Choroid plexus epithelial cell (primary cell): ENCODE data around the gene FCMR.

Experiments
- DNase-seq: peaks from one replicate; pipeline ENCODE4 v3.0.0-alpha.2; 2010; ENCODE audit warnings: low read depth
- H3K4me3 ChIP-seq: 2 replicates; pipeline ENCODE4 v1.5.1; 2011; ENCODE audit warnings: low read depth, mild to moderate bottlenecking, control low read depth, low read length, moderate library complexity
- CTCF ChIP-seq: conservative IDR thresholded peaks from 2 replicates; pipeline ENCODE4 v1.5.1; 2011; ENCODE audit warnings: low read depth, mild to moderate bottlenecking, control low read depth, inconsistent platforms, low read length, moderate library complexity

The FCMR gene

DNA sequence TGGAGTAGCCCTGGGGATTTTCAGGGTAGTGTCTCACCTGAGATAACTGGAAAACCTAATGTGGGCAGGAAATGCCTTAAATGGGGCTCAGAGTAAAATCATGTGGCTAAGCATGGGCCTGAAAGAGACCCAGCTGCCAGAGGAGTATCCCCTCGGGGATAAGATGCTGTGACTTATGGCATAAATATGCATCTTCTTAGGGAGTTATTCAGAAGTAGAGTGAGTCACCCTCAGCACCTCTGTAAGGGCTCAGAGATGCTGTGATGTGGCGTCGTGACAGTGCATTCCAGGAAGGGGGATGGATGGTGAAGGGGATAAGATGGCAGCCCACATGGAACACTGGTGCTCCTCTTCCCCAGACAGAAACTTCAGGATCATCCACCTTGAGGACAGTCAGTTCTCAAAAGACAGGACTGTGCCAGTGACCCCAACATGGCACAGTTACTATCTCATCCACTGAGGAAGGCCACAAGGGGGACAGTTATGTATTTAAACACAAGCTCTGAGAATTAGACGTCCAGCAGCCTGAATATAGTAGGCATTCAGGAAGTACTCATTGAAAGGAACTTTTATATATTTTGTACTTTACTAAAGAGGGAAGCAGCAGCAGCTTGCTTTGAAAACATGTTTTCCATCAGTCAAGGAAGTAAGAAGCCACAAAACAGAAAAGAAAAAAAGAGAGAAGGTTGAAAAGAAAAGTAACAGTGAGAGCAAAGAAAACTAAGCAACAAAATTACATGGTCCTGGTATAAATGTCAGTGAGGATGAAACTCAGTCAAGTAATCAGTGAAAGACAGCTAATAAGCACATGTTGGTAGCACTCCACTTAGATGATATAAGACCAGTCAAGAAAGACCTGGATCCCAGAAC is 16.2 kb downstream of the FCMR start:
- DNase-seq: peak; percentile 86
- no peak overlapping the region for H3K4me3 ChIP-seq
- TF ChIP-seq CTCF: peak; percentile 12

DNA sequence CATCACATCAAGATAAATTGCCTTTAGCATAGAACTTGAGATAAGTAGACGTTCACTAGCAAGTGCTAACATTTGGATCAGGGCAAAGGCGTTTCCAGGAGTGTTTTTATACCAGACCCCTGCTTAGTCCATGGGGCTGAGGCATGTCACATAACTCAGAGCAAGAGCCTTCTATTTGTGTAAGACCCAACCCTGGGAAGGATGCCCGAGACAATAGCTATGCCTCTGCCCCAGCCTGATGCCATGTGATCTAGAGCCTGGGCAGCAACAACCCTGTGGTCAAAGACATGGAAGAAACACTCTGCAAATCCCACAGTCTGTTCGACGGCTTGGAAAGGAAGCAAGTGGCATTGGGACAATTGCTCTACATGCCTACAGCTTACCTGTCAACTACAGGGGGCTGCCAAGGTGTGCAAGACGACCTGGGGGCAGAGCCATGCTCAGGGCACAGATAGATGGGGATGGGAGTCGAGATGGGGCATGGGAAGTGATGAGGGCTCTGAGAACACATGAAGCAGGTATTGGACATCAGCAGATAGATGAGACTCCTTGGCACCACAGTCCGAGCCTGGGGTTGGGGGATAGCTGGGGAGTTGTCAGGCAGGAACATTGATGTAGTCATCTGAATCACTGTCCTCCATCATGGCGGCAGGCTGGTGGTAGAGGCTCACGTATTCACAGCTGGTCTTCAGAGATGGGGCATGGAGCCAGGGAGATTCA is 17.2 kb downstream of the FCMR start:
- H3K4me3 ChIP-seq: no peak overlapping the region
- TF ChIP-seq CTCF: no peak
- no peak for DNase-seq

- TF ChIP-seq CTCF: no peak
- no peak overlapping the region for H3K4me3 ChIP-seq
- DNase-seq: peak; percentile 60
These were observed 18.1 kb downstream of the FCMR start for GRCh38 chr1:206903687-206904086.

- H3K4me3 ChIP-seq: no peak overlapping the region
- no peak for TF ChIP-seq CTCF
- no peak for DNase-seq
These were observed 19.0 kb downstream of the FCMR start for GRCh38 chr1:206902702-206903101.

GRCh38 chr1:206901944-206902343 is 19.8 kb downstream of the FCMR start:
- TF ChIP-seq CTCF: no peak
- H3K4me3 ChIP-seq: no peak overlapping the region
- no peak for DNase-seq

- no peak for DNase-seq
- TF ChIP-seq CTCF: no peak
- no peak overlapping the region for H3K4me3 ChIP-seq
These were observed 21.6 kb downstream of the FCMR start for GRCh38 chr1:206900149-206900548.
